Measurements from ENCODE around the gene FBXW5. TPM values are rescaled to one million over a fixed set of nuclear protein-coding genes. Genes with fewer than 3 reads are reported as not detected.

Gene FBXW5
- total and polyA plus RNA-seq, 2 donors (not counting 3 experiments of a cell fraction or from before 2014, with no cell fraction given): 97.3 to 151 TPM

- no peak for FAIRE-seq
- H4K20me1 ChIP-seq (replicated peaks; ENCODE audit: control insufficient read depth, extremely low read depth, insufficient read depth, low read length): no peaks in the 10 kb centered on the region
- no peak overlapping the region for H3K9ac ChIP-seq (replicated peaks; ENCODE audit: extremely low read depth, insufficient read depth, low read length)
- BruUV-seq (replicated peaks): no TSS peak
- no peak overlapping the region for H3K4me3 ChIP-seq (replicated peaks in 1 of 3; ENCODE audit: insufficient read depth in 1 of 3, low read depth in 1 of 3, low read length in 3 of 3)
- peaks cover 5% of the 10 kb centered on the region for H3K4me1 ChIP-seq (ENCODE audit: control insufficient read depth, extremely low read depth, insufficient read depth, low read length)
- POLR2A ChIA-PET: no interaction called here
- TF ChIP-seq, protein P1, sequence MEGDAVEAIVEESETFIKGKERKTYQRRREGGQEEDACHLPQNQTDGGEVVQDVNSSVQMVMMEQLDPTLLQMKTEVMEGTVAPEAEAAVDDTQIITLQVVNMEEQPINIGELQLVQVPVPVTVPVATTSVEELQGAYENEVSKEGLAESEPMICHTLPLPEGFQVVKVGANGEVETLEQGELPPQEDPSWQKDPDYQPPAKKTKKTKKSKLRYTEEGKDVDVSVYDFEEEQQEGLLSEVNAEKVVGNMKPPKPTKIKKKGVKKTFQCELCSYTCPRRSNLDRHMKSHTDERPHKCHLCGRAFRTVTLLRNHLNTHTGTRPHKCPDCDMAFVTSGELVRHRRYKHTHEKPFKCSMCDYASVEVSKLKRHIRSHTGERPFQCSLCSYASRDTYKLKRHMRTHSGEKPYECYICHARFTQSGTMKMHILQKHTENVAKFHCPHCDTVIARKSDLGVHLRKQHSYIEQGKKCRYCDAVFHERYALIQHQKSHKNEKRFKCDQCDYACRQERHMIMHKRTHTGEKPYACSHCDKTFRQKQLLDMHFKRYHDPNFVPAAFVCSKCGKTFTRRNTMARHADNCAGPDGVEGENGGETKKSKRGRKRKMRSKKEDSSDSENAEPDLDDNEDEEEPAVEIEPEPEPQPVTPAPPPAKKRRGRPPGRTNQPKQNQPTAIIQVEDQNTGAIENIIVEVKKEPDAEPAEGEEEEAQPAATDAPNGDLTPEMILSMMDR (IDR thresholded peaks at IDR 0.05; ENCODE audit: extremely low read depth in 1 of 2, insufficient read depth in 1 of 2, low read depth in 1 of 2, low read length in 2 of 2): no peak
- TF ChIP-seq MYC (IDR thresholded peaks at IDR 0.05; ENCODE audit: low read depth, low read length) (no peak), POLR2A (IDR thresholded peaks at IDR 0.05; ENCODE audit: low read depth, low read length) (no peak), EZH2 (IDR thresholded peaks at IDR 0.05; ENCODE audit: borderline replicate concordance, low read depth, low read length, severe bottlenecking) (no peak), JUN (IDR thresholded peaks at IDR 0.05; ENCODE audit: borderline replicate concordance, insufficient read depth, insufficient read length, low read depth) (no peak), GATA2 (IDR thresholded peaks at IDR 0.05; ENCODE audit: insufficient read depth, insufficient read length, low read depth, low read length) (no peak), FOS (IDR thresholded peaks at IDR 0.05; ENCODE audit: borderline replicate concordance, insufficient read depth, low read length) (no peak)
- H3K9me3 ChIP-seq (replicated peaks; ENCODE audit: control insufficient read depth, insufficient read depth, low read length): no peaks in the 10 kb centered on the region
- H3K4me2 ChIP-seq (ENCODE audit: insufficient read depth, low read length): no peak overlapping the region
- H3K27ac ChIP-seq (ENCODE audit: insufficient read depth, low read depth, low read length): no peak overlapping the region
- H3K27me3 ChIP-seq (ENCODE audit: control insufficient read depth in 2 of 2, insufficient read depth in 2 of 2, low read length in 2 of 2): no peaks in the 10 kb centered on the region
- no peaks in the 10 kb centered on the region for H3K9me1 ChIP-seq (replicated peaks; ENCODE audit: control insufficient read depth, extremely low read depth, insufficient read depth, low read length)
- dilution Hi-C loops (cut with MboI; ENCODE audit: extremely low pct_ligation_motif_present, low sequenced_read_pairs) (loop anchor here (25.0 kb wide), 1 partner anchor 135 kb away; the partner anchor contains the start of gene RABL6), intact Hi-C loops (cut with micrococcal nuclease) (loop anchor here (5.0 kb wide), 1 partner anchor 45 kb away; the partner anchor contains the start of gene PAXX)
- no peak overlapping the region for H2AFZ ChIP-seq (ENCODE audit: low read depth, low read length)
- H3K36me3 ChIP-seq (ENCODE audit: control insufficient read depth in 2 of 2, extremely low read depth in 1 of 2, insufficient read depth in 2 of 2, low read length in 2 of 2): peaks cover 2 to 4% of the 10 kb centered on the region in 2 experiments
- DNase-seq (ENCODE audit: low read depth, low spot score): no peak
- peaks cover 18% of the 10 kb centered on the region for H3K79me2 ChIP-seq (ENCODE audit: control insufficient read depth, insufficient read depth, low read length)
- CTCF ChIA-PET: interaction anchor here (0.6 to 2.4 kb wide), 22 partner anchors 9 to 170 kb away, joined by 3 to 111 read pairs (median 4); partner anchors contain the start of genes ABCA2, AJM1, CLIC3 and NPDC1
These were observed 2.7 kb upstream of the FBXW5 start for GRCh38 chr9:136947028-136947891.

Data from endothelial cell of umbilical vein (primary cell).